Liver (tissue), 9 donors: ENCODE data around the gene TRIAP1. TPM values are rescaled to one million over a fixed set of nuclear protein-coding genes. Genes with fewer than 3 reads are reported as not detected.

Source experiments
- DNase-seq: peaks from one replicate; pipeline ENCODE4 v3.0.0-alpha.2; 2017; ENCODE audit warnings: low spot score
- H3K27ac ChIP-seq, 2 donors: one replicate each; pipeline ENCODE4 v1.7.0; 2013; ENCODE audit warnings: inconsistent platforms in 2 of 2, low read length in 2 of 2, control low read depth in 1 of 2, low read depth in 1 of 2, mild to moderate bottlenecking in 1 of 2
- H3K27me3 ChIP-seq, 4 donors: one replicate each; pipeline versions ENCODE4 v1.6.1 to v1.7.0; 2013; ENCODE audit warnings: low read length in 3 of 4, inconsistent platforms in 1 of 4, mild to moderate bottlenecking in 1 of 4, moderate library complexity in 1 of 4; ENCODE audit not compliant: control insufficient read depth in 4 of 4, insufficient read depth in 4 of 4
- H3K36me3 ChIP-seq, 4 donors: one replicate each; pipeline versions ENCODE4 v1.6.1 to v1.7.0; 2013; ENCODE audit warnings: low read length in 3 of 4, mild to moderate bottlenecking in 3 of 4, low read depth in 1 of 4, moderate library complexity in 1 of 4; ENCODE audit not compliant: control insufficient read depth in 4 of 4, insufficient read depth in 3 of 4
- H3K4me1 ChIP-seq, 4 donors: one replicate each; pipeline versions ENCODE4 v1.6.1 to v1.7.0; 2013; ENCODE audit warnings: low read length in 3 of 4, mild to moderate bottlenecking in 3 of 4, moderate library complexity in 1 of 4; ENCODE audit not compliant: control insufficient read depth in 4 of 4, insufficient read depth in 4 of 4
- H3K4me3 ChIP-seq, 3 donors: one replicate each; pipeline versions ENCODE4 v1.6.1 to v1.7.0; 2013; ENCODE audit warnings: low read length in 3 of 3, control low read depth in 1 of 3, low read depth in 1 of 3, mild to moderate bottlenecking in 1 of 3
- H3K9ac ChIP-seq, 2 donors: one replicate each; pipeline ENCODE4 v1.7.0; 2013; ENCODE audit warnings: low read length in 2 of 2, mild to moderate bottlenecking in 2 of 2, moderate library complexity in 2 of 2, control low read depth in 1 of 2, low read depth in 1 of 2
- H3K9me3 ChIP-seq, 4 donors: one replicate each; pipeline versions ENCODE4 v1.6.1 to v1.7.0; 2013; ENCODE audit warnings: low read length in 3 of 4; ENCODE audit not compliant: control insufficient read depth in 4 of 4
- FOXA1 ChIP-seq: IDR thresholded peaks from 2 replicates; pipeline ENCODE4 v1.6.1; 2016; ENCODE audit warnings: antibody characterized with exemption
- FOXA2 ChIP-seq: IDR thresholded peaks from 2 replicates; pipeline ENCODE4 v1.6.1; 2016; ENCODE audit warnings: antibody characterized with exemption
- GABPA ChIP-seq, 2 donors: IDR thresholded peaks in 1 of 2; conservative IDR thresholded peaks in 1 of 2; 2 replicates each; pipeline ENCODE4 v1.6.1; 2016; ENCODE audit warnings: antibody characterized with exemption in 2 of 2, mild to moderate bottlenecking in 1 of 2, moderate library complexity in 1 of 2
- HNF4A ChIP-seq, 2 donors: conservative IDR thresholded peaks; 2 replicates each; pipeline ENCODE4 v1.6.1; 2016; ENCODE audit warnings: antibody characterized with exemption in 2 of 2, mild to moderate bottlenecking in 2 of 2
- HNF4G ChIP-seq: IDR thresholded peaks from 2 replicates; pipeline ENCODE4 v1.6.1; 2016; ENCODE audit warnings: antibody characterized with exemption
- JUND ChIP-seq, 2 donors: IDR thresholded peaks; 2 replicates each; pipeline ENCODE4 v1.6.1; 2016; ENCODE audit warnings: antibody characterized with exemption in 2 of 2
- NR2F2 ChIP-seq: IDR thresholded peaks from 2 replicates; pipeline ENCODE4 v1.6.1; 2016; ENCODE audit warnings: antibody characterized with exemption
- RAD21 ChIP-seq, 2 donors: IDR thresholded peaks; 2 replicates each; pipeline ENCODE4 v1.6.1; 2016; ENCODE audit warnings: antibody characterized with exemption in 2 of 2, mild to moderate bottlenecking in 2 of 2
- RXRA ChIP-seq, 2 donors: IDR thresholded peaks; 2 replicates each; pipeline ENCODE4 v1.6.1; 2017 to 2018; ENCODE audit warnings: antibody characterized with exemption in 2 of 2, mild to moderate bottlenecking in 1 of 2
- SP1 ChIP-seq: IDR thresholded peaks from 2 replicates; pipeline ENCODE4 v1.6.1; 2018; ENCODE audit warnings: antibody characterized with exemption, mild to moderate bottlenecking
- TAF1 ChIP-seq: conservative IDR thresholded peaks from 2 replicates; pipeline ENCODE4 v1.6.1; 2016; ENCODE audit warnings: antibody characterized with exemption, mild to moderate bottlenecking
- YY1 ChIP-seq: IDR thresholded peaks from 2 replicates; pipeline ENCODE4 v1.6.1; 2016; ENCODE audit warnings: antibody characterized with exemption, mild to moderate bottlenecking
- WGBS: extraction: QIAGEN DNeasy Blood & Tissue Kit; methylation state at CpG from one replicate; pipeline ENCODE4 v1.1.7; 2013; 5-methylcytosine and 5-hydroxymethylcytosine counted together
- polyA plus RNA-seq, 2 donors: library from polyadenylated mRNA; stranded (reverse) in 1 of 2; unstranded in 1 of 2; fragments of 200-250 nt in 1 of 2; fragments of >200 nt in 1 of 2; fragmentation: Nextera tagmentation in 1 of 2; extraction: Ambion mirVana in 1 of 2; gene quantifications; one replicate each; pipeline versions ENCODE4 v1.2.1 to v1.2.3, GENCODE V29; 2013 to 2015
- total RNA-seq, 2 donors: library from RNA; depleted of rRNA; stranded (reverse); fragments of >200 nt; gene quantifications; one replicate each; pipeline ENCODE4 v1.2.3, GENCODE V29; 2014
- TF ChIP-seq, protein P1 (sequence below): IDR thresholded peaks from 2 replicates; pipeline ENCODE4 v1.6.1; 2016; ENCODE audit warnings: antibody characterized with exemption, mild to moderate bottlenecking
- TF ChIP-seq, protein P2 (sequence below): IDR thresholded peaks from 2 replicates; pipeline ENCODE4 v1.6.1; 2016; ENCODE audit warnings: antibody characterized with exemption
- TF ChIP-seq, protein P3 (sequence below): IDR thresholded peaks from 2 replicates; pipeline ENCODE4 v1.6.1; 2016; ENCODE audit warnings: antibody characterized with exemption
- donor health status: healthy.
- donor health status: healthy.
- donor health status: healthy.
- donor health status: healthy.
- donor health status: healthy.

The TRIAP1 gene
- total and polyA plus RNA-seq, 4 donors: 11.9 to 39.9 (median 19.0) TPM

DNA sequence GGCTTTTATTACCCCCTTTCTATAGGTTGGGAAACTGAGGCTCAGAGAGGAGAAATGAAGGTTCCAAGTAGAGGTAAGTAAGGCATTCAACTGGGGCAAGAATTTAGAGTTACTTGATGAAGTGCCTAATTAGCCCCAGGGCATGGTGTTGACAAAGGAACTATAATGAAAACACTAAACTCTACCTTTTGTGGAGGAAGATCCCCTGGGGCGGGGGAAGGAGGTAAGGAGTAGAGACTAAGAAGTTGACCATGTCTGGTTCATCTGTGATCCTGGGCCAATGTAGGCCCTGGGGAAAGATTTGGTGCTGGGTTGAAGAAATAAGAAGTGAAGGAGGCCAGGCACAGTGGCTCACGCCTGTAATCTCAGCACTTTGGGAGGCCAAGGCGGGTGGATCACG, 24.5 kb downstream of the TRIAP1 start (continued):
- TF ChIP-seq, protein P1, sequence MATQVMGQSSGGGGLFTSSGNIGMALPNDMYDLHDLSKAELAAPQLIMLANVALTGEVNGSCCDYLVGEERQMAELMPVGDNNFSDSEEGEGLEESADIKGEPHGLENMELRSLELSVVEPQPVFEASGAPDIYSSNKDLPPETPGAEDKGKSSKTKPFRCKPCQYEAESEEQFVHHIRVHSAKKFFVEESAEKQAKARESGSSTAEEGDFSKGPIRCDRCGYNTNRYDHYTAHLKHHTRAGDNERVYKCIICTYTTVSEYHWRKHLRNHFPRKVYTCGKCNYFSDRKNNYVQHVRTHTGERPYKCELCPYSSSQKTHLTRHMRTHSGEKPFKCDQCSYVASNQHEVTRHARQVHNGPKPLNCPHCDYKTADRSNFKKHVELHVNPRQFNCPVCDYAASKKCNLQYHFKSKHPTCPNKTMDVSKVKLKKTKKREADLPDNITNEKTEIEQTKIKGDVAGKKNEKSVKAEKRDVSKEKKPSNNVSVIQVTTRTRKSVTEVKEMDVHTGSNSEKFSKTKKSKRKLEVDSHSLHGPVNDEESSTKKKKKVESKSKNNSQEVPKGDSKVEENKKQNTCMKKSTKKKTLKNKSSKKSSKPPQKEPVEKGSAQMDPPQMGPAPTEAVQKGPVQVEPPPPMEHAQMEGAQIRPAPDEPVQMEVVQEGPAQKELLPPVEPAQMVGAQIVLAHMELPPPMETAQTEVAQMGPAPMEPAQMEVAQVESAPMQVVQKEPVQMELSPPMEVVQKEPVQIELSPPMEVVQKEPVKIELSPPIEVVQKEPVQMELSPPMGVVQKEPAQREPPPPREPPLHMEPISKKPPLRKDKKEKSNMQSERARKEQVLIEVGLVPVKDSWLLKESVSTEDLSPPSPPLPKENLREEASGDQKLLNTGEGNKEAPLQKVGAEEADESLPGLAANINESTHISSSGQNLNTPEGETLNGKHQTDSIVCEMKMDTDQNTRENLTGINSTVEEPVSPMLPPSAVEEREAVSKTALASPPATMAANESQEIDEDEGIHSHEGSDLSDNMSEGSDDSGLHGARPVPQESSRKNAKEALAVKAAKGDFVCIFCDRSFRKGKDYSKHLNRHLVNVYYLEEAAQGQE: no peak
- TF ChIP-seq NR2F2 (no peak), HNF4G (no peak), HNF4A (conservative IDR thresholded peaks at IDR 0.05) (no peak), SP1 (no peak), RAD21 (IDR thresholded peaks at IDR 0.05) (no peak), YY1 (no peak), TAF1 (no peak)
- TF ChIP-seq, protein P2, sequence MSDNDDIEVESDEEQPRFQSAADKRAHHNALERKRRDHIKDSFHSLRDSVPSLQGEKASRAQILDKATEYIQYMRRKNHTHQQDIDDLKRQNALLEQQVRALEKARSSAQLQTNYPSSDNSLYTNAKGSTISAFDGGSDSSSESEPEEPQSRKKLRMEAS: no peak

- Histone ChIP-seq H3K4me3 (no peak overlapping the region), H3K27me3 (no peaks in the 10 kb centered on the region), H3K36me3 (no peaks in the 10 kb centered on the region), H3K9ac (no peak overlapping the region), H3K4me1 (no peaks in the 10 kb centered on the region), H3K9me3 (no peaks in the 10 kb centered on the region), H3K27ac (no peak overlapping the region)
- WGBS: 94% methylated on average over 4 of the region's 4 CpGs
- no peak for TF ChIP-seq RXRA (IDR thresholded peaks at IDR 0.05)
- TF ChIP-seq NR2F2: no peak
- TF ChIP-seq, protein P3, sequence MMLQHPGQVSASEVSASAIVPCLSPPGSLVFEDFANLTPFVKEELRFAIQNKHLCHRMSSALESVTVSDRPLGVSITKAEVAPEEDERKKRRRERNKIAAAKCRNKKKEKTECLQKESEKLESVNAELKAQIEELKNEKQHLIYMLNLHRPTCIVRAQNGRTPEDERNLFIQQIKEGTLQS: no peak
- no peak for TF ChIP-seq HNF4A (conservative IDR thresholded peaks at IDR 0.05)
- TF ChIP-seq, protein P2: no peak
- no peak for TF ChIP-seq SP1
- no peak for TF ChIP-seq GABPA (IDR thresholded peaks at IDR 0.05 in 1 of 2, conservative IDR thresholded peaks at IDR 0.05 in 1 of 2)
- no peak for DNase-seq
Measured at GRCh38 chr12:120417917-120418580, 28.1 kb downstream of the TRIAP1 start.

GRCh38 chr12:120416490-120417216, 29.5 kb downstream of the TRIAP1 start:
- 78% methylated on average over 7 of the region's 7 CpGs for WGBS
- TF ChIP-seq, protein P3: no peak
- TF ChIP-seq FOXA2 (no peak), FOXA1 (no peak), RXRA (IDR thresholded peaks at IDR 0.05) (no peak), RAD21 (IDR thresholded peaks at IDR 0.05) (no peak), NR2F2 (no peak), HNF4G (no peak), JUND (IDR thresholded peaks at IDR 0.05) (no peak), TAF1 (no peak), HNF4A (conservative IDR thresholded peaks at IDR 0.05) (no peak)
- TF ChIP-seq, protein P2: no peak
- no peak for DNase-seq

More at GRCh38 chr12:120416490-120417216, 29.5 kb downstream of the TRIAP1 start:
- Histone ChIP-seq H3K9ac (no peak overlapping the region), H3K4me3 (no peak overlapping the region), H3K27me3 (no peaks in the 10 kb centered on the region), H3K4me1 (no peaks in the 10 kb centered on the region), H3K27ac (no peak overlapping the region), H3K36me3 (no peaks in the 10 kb centered on the region), H3K9me3 (no peaks in the 10 kb centered on the region)
